Erythroblast (primary cell): ENCODE measurements around the gene CETP.
"Not testable (repeated sequence)": the region's sequence is repeated elsewhere in the genome, so short reads cannot be mapped to it uniquely, and the experiment has no call there.

ENCODE experiments used
- DNase-seq, 2 experiments: peaks; one replicate each; lab custom pipeline; 2025; lab: John Stamatoyannopoulos, UW
- GATA1 ChIP-seq: IDR thresholded peaks from 2 replicates; pipeline ENCODE4 v1.6.1; 2011; ENCODE audit warnings: low read depth, mild to moderate bottlenecking, control low read depth, low read length, moderate library complexity
- POLR2A ChIP-seq: IDR thresholded peaks from 2 replicates; pipeline ENCODE4 v1.6.1; 2011; ENCODE audit warnings: mild to moderate bottlenecking, low read length

Gene CETP

DNA sequence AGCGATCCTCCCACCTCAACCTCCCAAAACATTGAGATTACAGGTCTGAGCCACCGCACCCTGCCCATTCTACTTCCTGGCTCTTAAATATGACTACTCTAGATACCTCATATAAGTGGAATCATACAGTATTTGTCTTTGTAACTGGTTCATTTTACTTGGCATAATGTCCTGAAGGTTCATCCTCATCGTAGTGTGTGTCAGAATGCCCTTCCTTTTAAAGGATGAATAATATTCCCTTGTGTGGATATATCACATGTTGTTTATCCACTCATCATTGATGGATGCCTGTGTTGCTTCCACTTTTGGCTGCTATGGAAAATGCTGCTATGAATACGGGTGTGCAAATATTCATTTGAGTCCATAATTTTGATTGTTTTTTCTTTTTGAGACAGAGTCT lies 5.7 kb upstream of the CETP start:
- TF ChIP-seq POLR2A (no peak), GATA1 (no peak)
- DNase-seq = no peak

DNA sequence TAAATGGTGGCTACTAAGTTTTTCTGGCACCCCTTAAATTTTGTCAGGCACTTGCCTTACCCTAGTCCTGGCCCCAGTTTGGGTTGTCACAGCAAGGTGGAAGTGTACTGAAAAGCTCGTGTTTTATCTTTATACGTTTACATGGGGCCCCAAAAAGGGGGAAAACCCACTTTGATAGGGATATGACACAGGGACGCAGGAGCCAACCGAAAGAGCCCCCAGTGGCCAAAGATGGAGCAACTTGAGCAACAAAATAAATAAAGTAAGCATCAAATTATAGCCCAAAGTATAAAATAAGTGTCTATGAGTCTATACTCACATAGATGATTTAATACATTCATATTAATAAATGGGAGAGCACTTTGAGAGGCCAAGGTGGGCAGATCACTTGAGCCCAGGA lies 5.0 kb upstream of the CETP start:
- peak in 1 of 2 experiments; percentile 12 for DNase-seq
- no peak for TF ChIP-seq POLR2A
- TF ChIP-seq GATA1 = no peak

DNA sequence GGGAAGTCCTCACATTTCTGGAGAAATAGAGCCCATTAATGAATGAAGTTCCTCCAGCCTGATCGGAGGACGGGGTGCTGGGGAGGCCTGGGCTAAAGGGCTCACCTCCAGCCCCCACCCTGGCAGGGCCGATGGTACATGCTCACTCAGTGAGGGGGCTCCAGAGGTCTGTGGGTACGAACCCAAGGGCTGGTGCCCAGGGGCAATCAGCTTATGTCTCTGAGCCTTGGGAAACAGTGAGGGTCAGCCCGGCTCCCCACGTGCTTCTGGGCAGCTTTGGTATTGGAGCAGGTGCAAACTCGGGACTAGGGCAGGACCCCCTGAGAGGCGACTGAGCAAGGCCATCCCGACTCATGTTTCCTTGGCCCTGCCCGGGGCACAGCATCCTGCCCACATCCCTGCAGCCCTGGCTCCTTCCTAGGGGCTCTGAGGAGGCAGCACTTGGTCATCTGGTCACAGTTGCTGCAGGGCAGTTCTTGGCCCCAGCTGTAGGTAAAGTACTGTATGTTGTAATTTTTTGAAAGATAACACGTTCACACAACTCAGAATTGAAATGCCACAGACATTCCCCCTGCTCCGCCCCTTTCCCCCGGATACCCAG lies 969 bp upstream of the CETP start:
- no peak for TF ChIP-seq GATA1
- TF ChIP-seq POLR2A = no peak
- DNase-seq = no peak

DNA sequence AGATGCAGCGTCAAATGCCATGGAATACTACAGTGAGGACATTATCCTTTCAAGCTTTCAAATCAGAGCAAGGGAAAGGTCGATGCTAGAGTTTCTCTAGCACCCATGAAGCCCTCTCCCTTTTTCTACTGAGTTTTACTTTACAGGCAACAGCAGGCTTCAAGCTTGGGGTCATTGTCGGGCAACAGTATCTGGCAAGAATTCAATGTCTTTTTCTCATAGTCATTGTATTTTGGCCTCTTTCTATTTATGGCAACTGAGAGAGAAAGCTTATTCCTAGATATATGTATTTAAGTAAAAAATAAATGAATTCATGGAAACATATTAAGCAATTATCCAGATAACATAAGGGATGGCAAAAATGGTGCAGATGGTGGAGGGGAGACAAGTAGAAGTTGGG lies 364 bp upstream of the CETP start:
- no peak for DNase-seq
- no peak for TF ChIP-seq POLR2A
- TF ChIP-seq GATA1 = no peak

DNA sequence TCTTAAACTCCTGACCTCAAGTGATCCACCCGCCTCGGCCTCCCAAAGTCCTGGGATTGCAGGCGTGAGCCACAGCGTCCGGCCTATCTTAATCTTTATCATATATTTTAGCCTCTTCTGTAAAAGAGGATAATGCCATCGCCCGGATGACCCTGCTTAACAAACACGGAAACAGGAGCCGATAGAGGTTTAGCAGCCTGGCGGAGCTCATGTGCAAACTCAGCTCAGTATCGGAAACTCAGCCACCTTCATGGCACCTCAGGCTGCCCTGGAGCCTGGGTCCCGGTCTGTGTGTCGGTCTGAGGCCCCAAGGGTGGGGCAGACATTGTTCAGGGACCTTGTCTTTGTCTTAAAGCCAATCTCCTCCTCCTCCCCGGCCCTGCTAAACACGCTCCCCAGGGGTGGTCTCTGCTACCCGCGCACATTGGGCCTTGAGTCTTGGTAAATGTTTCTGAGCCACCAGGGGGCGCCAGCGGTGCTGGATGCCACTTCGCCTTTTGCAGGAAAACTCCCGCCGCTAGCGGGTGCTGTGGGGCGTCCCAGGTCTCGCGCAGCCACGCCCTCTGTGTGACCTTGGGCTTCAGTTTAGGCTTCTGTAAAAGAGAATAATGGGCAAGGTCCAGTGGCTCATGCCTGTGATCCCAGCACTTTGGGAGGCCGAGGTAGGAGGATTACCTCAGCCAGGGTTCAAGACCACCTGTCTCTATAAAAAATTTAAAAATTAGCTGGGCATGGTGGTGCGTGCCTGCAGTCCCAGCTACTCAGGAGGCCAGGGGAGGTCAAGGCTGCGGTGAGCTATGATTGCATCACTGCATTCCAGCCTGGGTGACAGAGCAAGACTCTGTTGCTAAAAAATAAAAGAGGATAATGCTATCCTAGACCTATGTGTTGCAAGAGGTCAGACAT lies 2.7 kb downstream of the CETP start:
- TF ChIP-seq POLR2A = no peak
- no peak for TF ChIP-seq GATA1
- peak; percentile 88 to 94 for DNase-seq

DNA sequence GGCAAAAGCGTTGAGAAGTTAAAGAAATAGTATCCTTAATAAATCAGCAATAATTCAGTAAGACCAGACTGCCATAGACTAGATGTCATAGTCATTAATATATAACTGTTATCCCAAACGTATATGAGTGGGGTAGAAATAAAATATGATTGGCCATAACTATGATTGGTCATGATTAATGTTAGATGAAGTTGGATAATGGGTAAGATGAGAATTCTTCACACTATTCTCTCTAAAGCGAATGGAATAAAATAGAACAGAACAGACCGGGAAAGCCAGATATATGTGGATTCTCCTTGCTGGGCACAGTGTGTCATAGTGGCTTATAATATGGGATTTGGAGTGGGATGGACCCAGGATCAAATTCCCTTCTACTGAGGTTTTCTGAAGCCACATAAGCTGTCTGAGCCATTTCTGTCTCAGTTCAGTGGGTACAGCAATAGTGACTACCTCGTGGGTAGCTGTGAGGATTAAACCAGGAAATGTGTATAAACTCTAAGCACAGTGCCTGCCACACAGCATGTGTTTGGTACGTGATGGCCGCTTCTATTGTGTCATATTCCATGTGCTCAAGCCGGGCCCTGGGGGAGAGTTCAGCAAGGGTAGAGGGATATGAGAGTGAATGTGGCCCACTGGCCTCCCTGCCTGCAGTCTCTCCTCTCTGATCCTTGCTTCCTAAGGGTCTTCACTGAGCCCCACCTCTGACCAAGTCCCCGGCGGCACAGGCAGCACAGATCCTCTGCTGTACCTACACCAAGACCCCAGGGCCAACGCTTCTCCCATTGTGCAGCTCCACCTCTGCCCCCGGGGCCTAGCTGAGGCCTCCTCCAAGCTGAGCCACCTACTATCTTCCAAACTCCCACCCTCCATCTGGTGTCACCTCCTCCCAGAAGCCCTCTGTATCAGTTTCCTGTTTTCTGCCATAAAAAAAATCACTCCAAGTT lies 3.7 kb downstream of the CETP start:
- no peak for TF ChIP-seq GATA1
- TF ChIP-seq POLR2A = no peak

DNA sequence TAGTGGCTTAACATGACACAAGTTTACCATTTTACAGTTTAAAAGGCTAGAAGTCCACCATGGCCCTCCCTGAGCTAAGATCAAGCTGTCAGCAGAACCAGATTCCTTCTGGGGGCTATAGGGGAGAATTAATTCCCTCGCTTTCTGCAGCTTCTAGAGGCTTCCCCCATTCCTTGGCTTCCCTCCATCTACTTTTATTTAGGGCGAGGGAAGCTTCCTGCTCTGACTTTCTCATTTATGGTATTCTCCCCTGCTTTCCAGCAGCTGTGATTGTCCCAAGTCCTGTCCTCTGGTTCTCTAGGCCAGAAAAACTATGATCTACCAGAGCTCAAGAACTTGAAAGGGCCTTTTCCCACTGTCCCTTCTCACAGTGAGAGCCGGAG lies 4.3 kb downstream of the CETP start:
- TF ChIP-seq GATA1 (no peak), POLR2A (no peak)
- no peak for DNase-seq

More for the DNA sequence above, 3.7 kb downstream of the CETP start:
- no peak for DNase-seq

DNA sequence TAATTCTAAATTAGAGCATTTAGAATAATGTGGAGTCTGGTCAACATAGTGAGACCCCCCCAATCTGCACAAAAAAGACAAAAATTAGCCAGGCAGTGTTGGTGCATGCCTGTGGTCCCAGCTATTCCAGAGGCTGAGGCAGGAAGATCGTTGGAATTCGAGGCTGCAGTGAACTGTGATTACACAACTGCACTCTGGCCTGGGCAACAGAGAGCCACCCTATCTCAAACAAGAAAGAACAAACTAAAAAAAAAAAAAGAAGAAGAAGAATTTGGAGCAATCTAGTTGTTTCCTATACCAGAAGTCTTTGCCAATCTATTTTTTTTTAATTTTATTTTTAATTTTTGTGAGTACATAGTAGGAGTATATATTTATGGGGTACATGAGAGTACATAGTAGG lies 6.0 kb downstream of the CETP start:
- TF ChIP-seq POLR2A (no peak), GATA1 (no peak)
- DNase-seq = no peak

DNA sequence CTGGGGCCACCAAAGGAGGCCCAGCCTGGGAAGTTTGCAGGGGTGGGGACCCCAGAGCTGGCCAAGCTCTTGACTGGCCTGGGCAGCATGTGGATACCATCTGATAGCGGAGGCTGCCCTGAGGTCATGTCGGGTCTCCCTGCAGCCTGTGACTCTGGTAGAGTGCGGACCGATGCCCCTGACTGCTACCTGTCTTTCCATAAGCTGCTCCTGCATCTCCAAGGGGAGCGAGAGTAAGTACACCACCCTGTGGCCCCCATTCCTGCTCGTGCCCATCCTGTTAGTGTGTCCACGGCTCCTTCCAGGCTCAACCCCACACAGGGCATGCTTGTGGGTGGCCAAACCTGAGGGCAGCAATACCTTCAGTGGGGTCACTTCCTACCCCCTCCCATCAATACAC lies 8.0 kb downstream of the CETP start:
- TF ChIP-seq POLR2A = no peak
- no peak for TF ChIP-seq GATA1
- no peak for DNase-seq

DNA sequence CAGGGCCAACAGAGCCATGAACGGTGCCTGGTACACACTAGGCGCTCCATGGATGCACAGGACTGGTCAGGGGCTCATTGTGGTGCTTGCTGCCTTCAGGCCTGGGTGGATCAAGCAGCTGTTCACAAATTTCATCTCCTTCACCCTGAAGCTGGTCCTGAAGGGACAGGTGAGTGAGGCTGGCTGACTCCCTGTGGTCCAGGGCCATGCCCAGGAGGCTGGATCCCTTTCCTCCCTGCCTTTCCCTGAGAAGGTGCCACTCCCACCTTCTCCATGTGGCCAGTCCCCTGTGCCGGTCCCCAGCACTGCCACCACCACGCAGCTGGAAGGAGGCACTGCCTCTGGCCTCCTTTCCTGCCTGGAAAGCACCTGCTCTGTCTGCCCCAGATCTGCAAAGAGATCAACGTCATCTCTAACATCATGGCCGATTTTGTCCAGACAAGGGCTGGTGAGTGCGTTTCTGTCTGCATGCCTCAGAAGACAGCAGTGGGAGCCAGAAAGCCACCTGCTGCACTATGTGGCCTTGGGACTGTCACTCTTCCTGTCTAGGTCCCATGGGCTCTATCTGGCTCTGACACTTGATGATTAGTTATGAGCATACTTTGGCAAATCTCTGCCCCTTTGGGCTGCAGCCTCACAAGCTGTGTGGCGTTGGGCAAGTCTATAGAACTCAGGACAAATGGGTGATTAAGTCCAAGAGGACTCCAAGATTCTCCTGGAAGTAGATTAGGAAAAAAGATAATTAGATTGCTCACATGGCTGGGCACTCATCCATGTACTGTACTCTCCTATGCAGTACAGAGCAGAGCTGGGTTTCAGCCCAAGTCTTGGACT lies 9.4 kb downstream of the CETP start:
- TF ChIP-seq POLR2A = no peak
- TF ChIP-seq GATA1 = no peak
- no peak for DNase-seq

DNA sequence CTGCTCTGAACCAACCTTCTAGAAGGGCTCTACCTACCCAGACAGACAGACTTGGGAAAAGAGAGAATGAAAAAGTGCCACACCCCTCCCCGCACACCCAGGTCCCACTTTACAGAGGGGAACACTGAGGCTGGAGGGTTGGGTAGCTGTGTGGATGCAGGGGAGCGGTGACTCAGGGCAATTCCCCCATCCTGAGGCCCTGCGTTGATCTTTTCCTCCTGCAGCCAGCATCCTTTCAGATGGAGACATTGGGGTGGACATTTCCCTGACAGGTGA lies 10.0 kb downstream of the CETP start:
- DNase-seq = no peak
- no peak for TF ChIP-seq GATA1
- no peak for TF ChIP-seq POLR2A

DNA sequence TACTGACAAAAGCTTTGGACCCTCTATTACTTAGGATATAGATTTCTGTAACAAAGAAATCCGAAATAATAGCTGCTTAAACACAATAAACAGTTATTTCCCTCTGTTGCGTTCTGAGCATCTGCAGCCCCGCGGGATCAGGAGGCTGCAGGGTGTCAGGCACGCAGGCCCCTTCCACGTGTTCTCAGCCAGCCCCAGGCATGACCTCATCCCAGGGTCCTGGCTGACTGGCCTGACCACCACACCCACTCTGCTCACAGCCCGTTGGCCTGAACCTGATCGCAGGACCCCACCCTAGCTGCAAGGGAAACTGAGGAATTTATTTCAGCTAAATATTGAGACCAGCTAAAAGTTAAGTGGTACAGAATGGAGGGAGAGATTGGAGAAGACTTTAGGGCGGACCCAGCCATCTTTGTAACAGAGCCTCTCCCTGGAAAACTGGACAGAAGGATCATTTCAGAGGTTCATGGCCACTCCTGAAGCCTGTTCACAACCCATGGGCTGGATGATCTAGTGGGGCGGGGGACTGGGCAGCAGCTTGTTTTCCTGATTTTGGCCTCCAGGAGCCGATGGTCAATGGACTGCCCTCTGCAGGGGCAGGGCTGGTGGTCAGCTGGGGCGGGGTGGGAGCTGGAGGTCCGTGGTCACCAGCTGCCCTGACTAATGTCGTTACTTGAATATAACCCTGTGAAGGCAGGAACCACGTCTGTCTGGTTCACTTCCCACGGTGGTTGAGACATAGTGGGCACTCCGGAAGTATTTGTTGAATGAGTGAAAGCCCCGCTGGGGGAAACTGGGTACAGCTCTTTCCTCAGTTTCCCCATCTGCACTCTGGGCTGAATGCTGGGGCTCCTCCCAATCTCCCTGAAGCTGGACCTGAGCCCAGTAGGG lies 10.9 kb downstream of the CETP start:
- no peak for DNase-seq
- no peak for TF ChIP-seq POLR2A
- TF ChIP-seq GATA1 = no peak

DNA sequence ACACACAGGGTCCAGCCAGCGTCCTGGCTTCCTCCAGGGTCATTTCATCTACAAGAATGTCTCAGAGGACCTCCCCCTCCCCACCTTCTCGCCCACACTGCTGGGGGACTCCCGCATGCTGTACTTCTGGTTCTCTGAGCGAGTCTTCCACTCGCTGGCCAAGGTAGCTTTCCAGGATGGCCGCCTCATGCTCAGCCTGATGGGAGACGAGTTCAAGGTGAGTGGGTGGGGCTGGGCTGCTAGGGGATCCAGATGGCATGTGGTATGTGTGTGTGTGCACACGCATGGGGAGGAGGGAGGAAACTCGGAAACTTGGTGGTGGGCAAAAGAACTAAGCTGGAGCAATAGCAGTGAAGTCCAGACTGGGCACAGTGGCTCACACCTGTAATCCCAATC lies 11.5 kb downstream of the CETP start:
- no peak for DNase-seq
- TF ChIP-seq POLR2A (no peak), GATA1 (no peak)

DNA sequence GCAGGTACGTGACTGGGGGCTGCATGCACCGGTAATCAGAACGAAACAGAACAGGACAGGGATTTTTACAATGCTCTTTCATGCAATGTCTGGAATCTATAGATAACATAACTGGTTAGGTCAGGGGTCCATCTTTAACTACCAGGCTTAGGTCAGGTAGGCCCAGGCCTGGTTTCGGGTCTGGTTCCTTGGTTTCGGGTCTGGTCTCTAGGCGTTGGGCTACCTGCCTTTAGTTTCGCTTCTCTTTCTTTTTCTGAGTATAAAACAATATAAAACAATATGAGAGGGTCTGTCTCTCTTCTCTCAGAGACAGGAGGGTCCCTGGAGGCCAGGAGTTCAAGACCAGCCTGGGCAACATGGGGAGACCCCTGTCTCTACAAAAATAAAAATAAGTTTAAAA lies 12.1 kb downstream of the CETP start:
- DNase-seq = not testable (repeated sequence)
